ENCODE measurements around the gene KDM5A.
"Not testable (repeated sequence)": the region's sequence is repeated elsewhere in the genome, so short reads cannot be mapped to it uniquely, and the experiment has no call there.

KDM5A gene

DNA sequence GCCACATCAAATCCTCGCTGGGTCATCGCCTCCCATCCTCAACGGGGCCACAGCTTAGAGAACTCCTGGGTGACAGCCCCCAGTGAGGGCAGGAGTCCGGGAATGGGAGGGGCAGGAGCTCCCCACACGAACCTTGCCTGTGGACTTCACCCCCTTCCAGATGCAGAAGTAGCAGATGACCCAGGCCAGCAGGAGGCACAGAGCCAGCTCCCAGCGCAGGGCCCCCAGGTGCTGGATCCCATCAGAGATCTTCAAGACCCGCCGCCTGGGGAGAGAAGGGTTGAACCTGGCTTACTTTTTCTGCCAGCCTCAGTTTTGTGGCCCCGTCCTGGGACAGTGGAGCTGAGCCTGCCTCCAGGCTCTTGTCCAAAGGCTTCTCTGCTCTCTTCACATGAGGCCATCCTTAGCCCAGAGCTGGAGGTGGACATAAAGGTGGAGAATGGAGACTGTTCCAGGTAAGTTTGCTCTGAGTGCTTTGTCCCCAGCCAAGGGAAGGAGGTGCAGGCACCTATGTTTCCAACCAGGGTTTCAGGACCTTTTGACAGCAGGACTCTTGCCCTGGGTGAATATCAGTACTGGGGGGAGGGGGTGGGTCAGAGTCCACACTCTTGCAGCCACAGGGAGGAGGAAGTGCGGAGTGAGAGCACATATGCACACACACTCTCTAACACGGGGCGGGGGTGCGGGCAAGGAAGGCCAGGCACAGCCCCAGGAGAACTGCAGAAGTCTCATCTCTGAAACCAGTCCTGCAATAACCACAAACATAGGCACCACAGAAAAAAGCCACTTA, 151.9 kb downstream of the KDM5A start:
- H3K9me3 ChIP-seq: no peaks in the 10 kb centered on the region
- H3K36me3 ChIP-seq: no peaks in the 10 kb centered on the region
- no peak overlapping the region for H3K4me3 ChIP-seq (ENCODE audit: low read depth in 1 of 2, low read length in 1 of 2)
- TF ChIP-seq, protein P1, sequence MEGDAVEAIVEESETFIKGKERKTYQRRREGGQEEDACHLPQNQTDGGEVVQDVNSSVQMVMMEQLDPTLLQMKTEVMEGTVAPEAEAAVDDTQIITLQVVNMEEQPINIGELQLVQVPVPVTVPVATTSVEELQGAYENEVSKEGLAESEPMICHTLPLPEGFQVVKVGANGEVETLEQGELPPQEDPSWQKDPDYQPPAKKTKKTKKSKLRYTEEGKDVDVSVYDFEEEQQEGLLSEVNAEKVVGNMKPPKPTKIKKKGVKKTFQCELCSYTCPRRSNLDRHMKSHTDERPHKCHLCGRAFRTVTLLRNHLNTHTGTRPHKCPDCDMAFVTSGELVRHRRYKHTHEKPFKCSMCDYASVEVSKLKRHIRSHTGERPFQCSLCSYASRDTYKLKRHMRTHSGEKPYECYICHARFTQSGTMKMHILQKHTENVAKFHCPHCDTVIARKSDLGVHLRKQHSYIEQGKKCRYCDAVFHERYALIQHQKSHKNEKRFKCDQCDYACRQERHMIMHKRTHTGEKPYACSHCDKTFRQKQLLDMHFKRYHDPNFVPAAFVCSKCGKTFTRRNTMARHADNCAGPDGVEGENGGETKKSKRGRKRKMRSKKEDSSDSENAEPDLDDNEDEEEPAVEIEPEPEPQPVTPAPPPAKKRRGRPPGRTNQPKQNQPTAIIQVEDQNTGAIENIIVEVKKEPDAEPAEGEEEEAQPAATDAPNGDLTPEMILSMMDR (IDR thresholded peaks at IDR 0.05): no peak
- no peaks in the 10 kb centered on the region for H3K4me1 ChIP-seq (ENCODE audit: control insufficient read depth in 1 of 2, insufficient read depth in 1 of 2, low read depth in 1 of 2, low read length in 1 of 2)
- no peaks in the 10 kb centered on the region for H3K27me3 ChIP-seq
- no peak overlapping the region for H3K27ac ChIP-seq

DNA sequence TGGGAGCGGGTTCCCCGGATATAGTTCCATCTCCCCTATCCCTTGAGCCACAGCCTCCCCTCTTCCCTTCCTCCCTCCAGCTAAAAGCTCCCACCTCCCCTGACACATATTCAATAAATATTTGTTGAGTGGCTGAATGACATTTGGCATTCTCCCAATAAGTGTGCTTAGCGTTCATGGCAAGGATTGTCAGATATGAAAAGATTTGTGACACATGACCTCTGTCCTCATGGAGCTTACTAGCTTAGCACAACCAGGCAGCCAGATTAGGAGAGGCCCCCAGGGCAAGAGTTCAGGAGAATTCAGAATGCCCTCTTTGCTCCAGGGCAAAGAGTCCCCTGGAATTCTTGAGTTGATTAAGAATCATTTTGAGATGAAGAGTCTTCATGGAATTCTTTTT, 152.7 kb downstream of the KDM5A start:
- Histone ChIP-seq H3K36me3 (no peaks in the 10 kb centered on the region), H3K9me3 (no peaks in the 10 kb centered on the region), H3K27ac (no peak overlapping the region), H3K4me1 (ENCODE audit: control insufficient read depth in 1 of 2, insufficient read depth in 1 of 2, low read depth in 1 of 2, low read length in 1 of 2) (no peaks in the 10 kb centered on the region), H3K4me3 (ENCODE audit: low read depth in 1 of 2, low read length in 1 of 2) (no peak overlapping the region), H3K27me3 (no peaks in the 10 kb centered on the region)
- TF ChIP-seq, protein P1 (IDR thresholded peaks at IDR 0.05): no peak

DNA sequence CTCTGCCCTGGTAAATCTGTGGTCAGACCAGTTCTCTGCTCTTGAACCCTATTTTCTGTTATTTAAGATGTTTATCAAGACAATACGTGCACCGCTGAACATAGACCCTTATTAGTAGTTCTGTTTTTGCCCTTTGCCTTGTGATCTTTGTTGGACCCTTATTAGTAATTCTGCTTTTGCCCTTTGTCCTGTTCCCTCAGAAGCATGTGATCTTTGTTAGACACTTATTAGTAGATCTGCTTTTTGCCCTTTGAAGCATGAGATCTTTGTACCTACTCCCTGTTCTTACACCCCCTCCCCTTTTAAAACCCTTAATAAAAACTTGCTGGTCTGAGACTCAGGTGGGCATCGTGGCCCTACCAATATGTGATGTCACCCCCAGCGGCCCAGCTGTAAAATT, 153.2 kb downstream of the KDM5A start:
- H3K4me3 ChIP-seq (ENCODE audit: low read depth in 1 of 2, low read length in 1 of 2); H3K27me3 ChIP-seq; H3K9me3 ChIP-seq: not testable (repeated sequence)

DNA sequence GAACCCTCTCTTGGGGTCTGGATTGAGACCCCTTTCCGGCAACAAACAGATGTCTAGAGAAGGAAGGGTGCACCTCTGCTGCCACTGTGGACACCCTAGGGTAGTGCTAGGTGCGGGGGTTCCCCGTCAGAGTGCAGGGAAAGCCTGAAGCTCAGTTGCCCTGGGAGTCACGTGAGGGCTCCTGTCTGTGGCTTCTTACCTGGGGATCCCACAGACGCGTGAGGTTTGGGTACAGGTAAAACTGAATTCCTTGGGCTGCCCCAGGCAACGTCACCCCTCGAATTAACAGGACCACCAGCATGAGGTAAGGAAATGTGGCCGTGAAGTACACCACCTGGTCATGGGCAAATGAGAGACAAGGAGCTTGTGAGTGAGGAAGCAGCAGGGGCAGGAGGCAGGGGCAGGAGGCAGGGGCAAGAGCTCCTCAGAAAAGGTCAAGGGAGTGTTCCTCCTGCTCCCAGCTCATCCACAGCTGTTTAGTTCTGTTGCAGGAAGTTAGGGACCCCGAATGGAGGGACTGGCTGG, 154.2 kb downstream of the KDM5A start:
- H3K27me3 ChIP-seq: peaks cover 3% of the 10 kb centered on the region
- no peak overlapping the region for H3K4me3 ChIP-seq (ENCODE audit: low read depth in 1 of 2, low read length in 1 of 2)
- no peaks in the 10 kb centered on the region for H3K36me3 ChIP-seq
- TF ChIP-seq, protein P1 (IDR thresholded peaks at IDR 0.05): no peak
- H3K9me3 ChIP-seq: no peaks in the 10 kb centered on the region
- no peaks in the 10 kb centered on the region for H3K4me1 ChIP-seq (ENCODE audit: control insufficient read depth in 1 of 2, insufficient read depth in 1 of 2, low read depth in 1 of 2, low read length in 1 of 2)
- no peak overlapping the region for H3K27ac ChIP-seq

More for the DNA sequence above, 153.2 kb downstream of the KDM5A start:
- H3K4me1 ChIP-seq (ENCODE audit: control insufficient read depth in 1 of 2, insufficient read depth in 1 of 2, low read depth in 1 of 2, low read length in 1 of 2); H3K36me3 ChIP-seq; H3K27ac ChIP-seq: not testable (repeated sequence)

DNA sequence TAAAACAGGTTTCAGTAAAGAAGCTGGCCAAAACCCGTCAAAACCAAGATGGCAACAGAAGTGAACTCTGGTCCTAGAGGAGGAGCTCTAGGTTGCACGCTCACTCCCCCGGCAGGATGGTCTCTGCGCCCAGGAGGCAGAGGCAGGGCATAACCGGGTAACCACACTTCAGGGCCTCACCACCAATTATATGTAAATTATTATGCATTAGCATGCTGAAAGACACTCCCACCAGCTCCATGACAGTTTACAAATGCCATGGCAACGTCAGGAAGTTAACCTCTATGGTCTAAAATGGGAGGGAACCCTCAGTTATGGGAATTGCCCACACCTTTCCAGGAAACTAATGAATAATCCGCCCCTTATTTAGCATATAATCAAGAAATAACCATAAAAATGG, 155.1 kb downstream of the KDM5A start:
- peaks cover 6% of the 10 kb centered on the region for H3K27me3 ChIP-seq
- no peaks in the 10 kb centered on the region for H3K4me1 ChIP-seq (ENCODE audit: control insufficient read depth in 1 of 2, insufficient read depth in 1 of 2, low read depth in 1 of 2, low read length in 1 of 2)
- H3K36me3 ChIP-seq: no peaks in the 10 kb centered on the region
- no peak overlapping the region for H3K4me3 ChIP-seq (ENCODE audit: low read depth in 1 of 2, low read length in 1 of 2)
- H3K27ac ChIP-seq: no peak overlapping the region
- no peaks in the 10 kb centered on the region for H3K9me3 ChIP-seq
- TF ChIP-seq, protein P1 (IDR thresholded peaks at IDR 0.05): no peak

DNA sequence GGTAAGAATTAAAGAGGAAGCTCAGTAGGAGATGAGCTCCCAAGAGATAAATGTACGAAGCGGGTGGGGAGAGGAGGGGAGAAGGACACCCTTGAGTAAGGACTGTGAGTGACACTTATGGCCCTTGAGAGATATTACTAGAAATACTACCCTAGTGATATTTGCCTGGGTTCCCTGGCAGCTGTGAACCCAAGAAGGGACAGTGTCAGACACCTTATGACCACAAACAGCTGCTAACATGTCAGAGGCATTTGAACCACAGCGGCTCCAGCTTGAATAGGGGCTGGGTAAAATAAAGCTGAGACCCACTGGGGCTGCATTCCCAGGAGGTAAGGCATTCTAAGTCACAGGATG, 155.5 kb downstream of the KDM5A start:
- Histone ChIP-seq H3K9me3 (no peaks in the 10 kb centered on the region), H3K4me1 (ENCODE audit: control insufficient read depth in 1 of 2, insufficient read depth in 1 of 2, low read depth in 1 of 2, low read length in 1 of 2) (no peaks in the 10 kb centered on the region), H3K36me3 (no peaks in the 10 kb centered on the region), H3K27ac (no peak overlapping the region), H3K4me3 (ENCODE audit: low read depth in 1 of 2, low read length in 1 of 2) (no peak overlapping the region), H3K27me3 (peaks cover 6% of the 10 kb centered on the region)
- TF ChIP-seq, protein P1 (IDR thresholded peaks at IDR 0.05): no peak

All from neutrophil (primary cell).